NCI-H146 (cell line): ENCODE measurements around the gene CD180.

Source experiments
- DNase-seq: peaks from one replicate; lab custom pipeline; 2025; lab: John Stamatoyannopoulos, UW

The CD180 gene

DNA sequence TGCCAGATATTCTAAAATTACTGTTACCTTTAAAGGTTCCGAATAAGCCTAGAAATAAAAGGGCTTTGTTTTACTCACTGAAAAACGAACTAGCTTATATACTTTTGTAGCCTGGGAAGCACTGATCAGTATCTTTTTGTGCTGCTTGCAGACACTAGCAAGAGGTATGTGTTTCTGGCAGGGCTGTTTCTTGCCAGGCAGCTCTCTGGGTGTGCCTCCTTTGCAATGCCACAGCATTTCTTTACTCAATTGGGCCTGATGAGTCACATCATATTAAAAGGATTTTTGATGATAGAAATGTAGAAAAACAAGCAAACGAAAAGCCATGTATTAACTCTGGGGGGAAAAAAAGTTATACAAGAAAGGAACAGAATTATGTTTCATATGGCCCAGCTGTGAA lies 35.6 kb downstream of the CD180 start:
- no peak for DNase-seq

DNA sequence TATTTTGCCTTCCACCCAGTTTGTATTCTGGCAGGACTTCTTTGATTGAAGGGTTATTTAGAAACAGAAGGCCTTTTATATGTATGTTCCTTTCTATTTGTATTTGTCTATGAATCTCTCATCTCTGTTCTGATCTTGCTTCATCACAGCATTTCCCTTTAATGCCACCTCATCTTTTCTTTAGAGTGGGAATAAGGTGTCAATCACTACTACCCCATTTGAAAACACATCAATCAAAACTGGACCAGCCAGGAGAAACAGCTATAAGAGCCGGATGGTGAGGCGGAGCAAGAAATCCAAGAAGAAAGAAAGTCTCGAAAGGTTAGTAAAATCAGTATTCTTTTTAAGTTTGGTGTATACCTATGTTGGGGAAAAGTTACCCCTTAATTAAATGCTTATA lies 36.3 kb downstream of the CD180 start:
- no peak for DNase-seq

DNA sequence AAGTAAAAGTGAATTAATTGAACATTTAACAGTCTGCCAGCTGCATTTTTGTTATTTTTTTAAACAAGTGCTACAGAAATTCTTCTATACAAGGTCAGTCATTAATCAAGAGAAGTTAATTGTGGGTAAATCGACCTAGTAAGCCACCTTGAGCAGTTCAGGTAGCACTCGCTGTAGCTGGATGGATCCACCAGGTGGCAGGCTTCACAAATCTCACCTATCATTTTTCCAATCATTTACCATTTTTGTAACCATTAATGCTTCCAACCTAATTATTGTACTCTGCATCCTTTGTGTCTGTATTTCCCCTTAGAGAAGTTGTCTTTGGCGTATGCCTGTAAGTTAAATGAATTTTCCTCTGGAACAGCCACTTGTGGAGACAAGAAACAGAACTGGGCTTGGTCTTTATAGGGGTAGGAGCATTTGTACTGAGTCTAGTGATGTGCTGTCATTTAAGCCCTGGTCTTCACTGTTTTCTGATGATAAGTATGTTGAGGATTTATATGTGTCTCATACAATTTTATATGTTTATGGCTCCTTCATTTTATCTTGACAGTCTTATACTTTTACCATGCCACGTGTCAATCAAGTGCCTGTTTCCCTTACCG lies 39.5 kb downstream of the CD180 start:
- peak; percentile 5 for DNase-seq

DNA sequence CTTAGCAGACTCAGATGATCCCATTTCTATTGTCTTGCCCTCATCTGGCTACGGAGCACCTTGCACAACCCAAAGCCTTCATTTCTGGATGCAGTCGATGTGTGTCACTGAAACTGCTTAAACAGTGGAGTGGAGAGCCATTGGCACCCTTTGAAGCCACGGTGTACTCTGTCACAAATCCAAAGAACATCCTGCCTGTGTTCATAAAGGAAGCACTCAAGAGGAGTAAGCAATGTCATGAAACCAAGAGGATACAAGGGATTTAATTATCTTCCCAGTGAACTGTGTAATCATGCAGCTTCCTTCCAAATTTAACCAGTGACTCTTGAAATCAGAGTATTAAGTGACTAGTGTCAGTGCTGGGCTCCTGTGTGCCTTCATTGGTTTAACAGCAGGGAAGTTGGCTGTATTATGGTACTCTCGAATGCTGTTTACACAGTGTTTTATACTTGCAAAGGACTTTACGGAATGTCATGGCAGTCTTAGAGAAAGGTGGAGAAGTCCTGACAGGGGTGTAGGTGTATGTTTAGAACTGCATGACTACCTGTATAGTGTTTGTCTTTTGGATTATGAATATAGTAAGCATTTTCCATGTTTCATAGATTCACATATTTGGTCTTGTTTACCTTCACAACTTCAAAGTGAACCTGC lies 41.9 kb downstream of the CD180 start:
- no peak for DNase-seq

DNA sequence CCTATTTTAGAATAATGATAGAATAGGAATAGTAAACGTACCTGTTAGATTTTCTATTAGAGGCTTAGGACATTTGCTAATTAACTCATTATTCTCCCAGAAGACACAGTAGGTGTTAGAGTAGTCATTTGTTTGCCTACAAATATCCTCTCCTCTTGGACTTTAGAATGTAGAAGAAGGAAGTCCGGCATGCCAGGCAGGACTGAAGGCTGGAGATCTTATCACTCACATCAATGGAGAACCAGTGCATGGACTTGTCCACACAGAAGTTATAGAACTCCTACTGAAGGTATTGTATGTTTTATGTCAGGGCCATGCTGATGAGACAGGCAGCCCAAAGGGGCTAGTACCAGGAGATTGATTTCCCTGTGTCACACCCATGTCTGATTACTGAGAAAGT lies 43.3 kb downstream of the CD180 start:
- DNase-seq: no peak

DNA sequence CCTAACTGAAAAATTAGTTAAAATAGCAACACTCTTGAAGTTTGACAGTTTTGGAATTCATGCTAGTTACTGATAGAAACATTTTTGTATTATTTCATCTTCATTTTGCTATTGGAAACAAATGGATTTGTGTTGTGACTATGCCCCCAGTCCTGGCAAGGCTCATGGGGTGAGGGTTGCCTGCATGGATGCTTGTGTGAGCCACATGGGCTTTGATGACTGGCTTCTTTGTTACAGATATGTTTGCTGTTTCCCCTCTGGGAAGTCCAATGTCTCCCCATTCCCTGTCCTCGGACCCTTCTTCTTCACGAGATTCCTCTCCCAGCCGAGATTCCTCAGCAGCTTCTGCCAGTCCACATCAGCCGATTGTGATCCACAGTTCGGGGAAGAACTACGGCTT lies 44.2 kb downstream of the CD180 start:
- no peak for DNase-seq

DNA sequence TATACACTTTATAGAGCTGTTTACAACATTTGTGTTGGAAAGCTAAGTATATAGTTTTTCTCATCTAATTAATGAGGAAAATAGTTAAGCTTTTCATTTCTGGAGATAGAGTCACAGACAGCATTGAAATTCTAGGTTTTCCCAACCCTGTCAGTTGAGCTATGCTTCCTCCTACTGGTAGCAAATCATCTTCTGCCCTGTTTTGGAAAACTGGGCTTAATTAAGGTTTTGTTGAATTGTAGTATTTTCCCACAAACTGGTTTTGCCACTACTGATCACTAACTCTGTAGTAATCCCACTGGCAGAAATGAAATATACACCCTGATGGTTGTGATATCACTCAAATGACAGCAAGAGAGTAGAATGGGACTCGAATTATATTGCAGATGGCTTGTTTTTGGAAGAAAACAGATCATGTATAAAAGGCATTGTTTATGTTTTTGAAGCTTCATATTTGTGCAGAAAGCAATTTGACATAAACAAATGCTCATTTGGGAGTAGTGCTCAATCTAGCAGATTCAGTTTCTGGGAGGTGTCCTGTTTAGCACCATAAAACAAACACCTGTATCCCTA lies 46.6 kb downstream of the CD180 start:
- no peak for DNase-seq

DNA sequence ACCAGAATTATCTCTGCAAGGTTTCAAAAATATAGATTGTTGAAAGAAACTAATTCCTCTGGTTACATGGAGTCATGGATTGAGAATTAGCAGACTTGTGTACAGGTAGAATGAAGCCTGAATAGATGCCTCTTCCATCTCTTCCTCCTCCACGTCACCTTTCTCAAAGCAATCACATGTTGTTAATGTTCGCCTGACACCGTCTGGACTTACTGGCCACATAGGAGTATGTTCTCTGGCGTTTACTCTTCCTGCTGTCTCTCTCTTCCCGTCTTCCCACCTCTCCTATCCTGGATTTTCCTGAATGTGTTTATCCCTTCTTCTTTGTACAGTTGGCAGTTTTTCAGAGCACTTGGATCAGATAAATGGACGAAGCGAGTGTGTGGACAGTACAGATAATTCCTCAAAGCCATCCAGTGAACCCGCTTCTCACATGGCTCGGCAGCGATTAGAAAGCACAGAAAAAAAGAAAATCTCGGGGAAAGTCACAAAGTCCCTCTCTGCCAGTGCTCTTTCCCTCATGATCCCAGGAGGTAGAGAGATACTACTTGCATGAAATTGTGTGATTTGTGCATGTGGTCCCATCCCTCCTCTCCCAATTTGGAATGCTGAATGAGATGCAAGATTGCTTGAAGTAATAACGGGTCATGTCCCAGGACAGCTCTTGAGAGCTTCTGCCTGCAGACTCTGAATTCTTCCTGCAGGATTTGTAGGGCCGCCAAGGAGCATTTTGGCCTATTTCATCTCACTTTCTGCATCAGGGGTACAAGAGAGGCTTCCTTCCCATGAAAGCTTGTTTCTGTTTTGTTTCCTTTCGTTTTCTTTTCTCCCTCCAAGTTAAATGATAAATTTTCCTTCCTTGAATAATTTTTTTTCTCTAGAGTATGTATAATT lies 47.3 kb downstream of the CD180 start:
- no peak for DNase-seq

DNA sequence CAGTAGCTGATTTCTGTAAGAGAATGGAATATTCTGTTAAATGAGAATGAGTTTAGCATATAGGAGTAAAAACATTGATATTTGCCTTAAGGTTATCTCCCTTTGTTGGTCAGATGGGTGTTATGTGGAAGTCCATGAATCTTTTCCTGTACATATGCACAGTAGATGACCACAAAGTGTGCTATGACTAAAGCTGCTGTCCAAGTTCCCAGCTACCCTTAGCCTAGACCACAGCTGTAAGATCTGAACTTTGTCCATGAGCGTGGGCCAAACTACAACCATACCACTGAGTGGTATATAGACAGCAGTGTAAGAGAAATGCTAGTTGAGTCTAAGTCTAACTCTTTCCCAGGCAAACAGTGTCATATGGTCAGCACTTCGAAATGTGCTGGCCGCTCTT lies 48.8 kb downstream of the CD180 start:
- DNase-seq: no peak

DNA sequence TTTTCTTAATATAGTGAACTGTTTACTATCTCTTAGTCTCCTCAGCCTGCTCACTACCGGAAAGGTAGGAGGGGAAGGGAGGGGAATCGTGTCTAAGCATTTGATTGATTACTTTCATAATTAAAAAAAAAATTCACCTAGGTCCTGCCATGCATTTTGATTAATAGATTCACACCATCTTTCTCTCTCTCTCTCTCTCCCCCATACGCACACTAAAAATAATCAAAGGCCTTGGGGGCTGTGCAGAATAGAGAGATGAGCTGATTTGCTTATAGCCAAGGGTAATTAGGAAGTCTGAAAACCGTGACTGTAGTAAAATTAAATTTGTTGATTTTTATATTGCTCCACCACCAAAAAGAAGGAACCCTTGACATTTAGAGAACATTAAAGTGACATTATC lies 49.6 kb downstream of the CD180 start:
- DNase-seq: no peak

DNA sequence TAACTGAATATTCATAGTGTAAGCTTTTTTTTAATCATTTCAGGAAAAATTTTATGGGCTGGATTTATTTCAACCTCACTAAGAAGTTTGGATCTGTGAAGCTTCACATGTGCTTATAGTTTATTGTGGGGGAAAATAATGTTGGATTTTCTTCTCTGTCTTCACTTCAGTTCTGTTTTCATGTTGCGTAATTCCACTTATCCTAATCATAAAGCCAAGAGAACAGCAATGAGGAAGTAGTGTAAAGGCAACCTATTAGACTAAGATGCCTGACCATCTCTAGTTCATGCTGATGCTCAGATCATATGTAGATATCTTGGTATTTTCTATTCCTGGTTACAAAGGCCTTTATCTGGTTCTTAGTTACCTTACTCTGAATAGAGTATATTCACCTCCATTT lies 50.0 kb downstream of the CD180 start:
- no peak for DNase-seq

DNA sequence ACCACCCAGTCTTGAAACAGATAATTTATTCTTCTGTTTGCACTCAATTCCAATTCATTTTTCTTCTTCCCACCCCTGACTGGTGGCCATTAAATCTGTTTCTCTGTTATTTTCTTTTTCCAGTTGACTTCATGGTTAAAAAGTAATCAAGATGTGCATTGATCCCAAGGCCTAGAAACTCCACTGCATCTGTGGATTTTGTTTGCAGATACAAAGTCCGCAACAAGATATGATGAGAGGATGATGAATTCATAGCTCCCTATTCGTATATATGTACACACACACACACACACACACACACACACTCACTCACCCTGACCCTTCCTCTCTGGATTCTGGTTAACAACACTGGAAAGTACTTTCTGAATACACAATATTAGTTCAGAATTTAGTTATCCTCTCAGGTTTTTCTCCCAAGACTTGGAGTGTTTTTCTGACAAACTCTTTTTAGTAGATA lies 52.4 kb downstream of the CD180 start:
- DNase-seq: no peak

DNA sequence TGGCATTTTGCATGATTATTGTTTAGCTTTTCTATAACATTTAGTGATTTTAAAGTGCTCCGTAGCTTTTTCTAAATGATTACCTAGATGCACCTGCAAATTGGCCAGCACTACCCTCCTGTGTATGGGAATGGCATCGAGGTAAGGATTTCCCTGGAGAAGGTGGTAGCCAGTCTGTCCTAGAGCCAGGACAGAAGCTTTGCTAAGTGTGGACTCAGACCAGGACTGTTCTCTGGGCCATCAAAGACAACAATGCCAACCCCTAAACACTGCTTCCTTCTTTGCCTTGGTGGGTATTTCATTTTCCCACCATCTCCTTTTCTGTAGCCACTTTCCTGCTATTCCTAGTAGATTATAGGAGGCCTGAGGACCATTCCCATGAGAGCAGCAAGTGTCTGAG lies 53.0 kb downstream of the CD180 start:
- DNase-seq: no peak

DNA sequence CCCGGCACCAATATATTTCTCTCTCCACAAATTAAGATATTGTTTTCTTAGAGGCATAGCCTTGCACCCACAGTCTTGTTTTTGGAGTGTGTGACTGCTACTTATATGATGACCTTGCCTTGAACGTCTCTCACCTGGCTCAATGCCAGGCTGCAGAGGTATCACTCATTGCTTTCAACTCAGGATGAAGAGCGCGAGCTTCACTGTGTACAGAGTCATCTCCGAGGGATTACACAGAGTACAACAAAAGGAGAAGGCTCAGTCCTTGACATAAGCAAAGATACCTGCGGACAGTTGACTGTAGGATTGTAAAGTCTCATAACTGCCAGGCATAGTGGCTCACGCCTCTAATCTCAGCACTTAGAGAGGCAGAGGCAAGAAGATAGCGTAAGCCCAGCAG lies 53.8 kb downstream of the CD180 start:
- DNase-seq: peak; percentile 14

DNA sequence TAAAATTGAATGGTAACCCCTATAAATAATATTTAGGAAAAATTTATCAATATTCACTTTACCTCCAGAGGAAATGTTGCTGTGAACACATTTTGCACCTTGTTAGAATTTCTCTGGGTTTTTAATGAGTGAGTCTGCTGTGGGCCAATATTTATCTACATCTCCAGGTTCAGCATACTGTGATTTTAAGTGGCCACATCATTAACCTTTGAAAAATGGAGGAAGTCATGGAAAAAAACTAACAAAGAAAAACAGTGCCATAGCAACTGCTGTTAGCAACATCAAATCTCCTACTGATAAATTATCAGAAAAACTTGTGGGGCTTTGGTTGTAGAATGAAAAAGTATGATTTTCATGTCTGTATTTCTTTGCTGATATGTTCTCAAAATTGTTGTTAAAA lies 55.0 kb downstream of the CD180 start:
- peak; percentile 42 for DNase-seq

DNA sequence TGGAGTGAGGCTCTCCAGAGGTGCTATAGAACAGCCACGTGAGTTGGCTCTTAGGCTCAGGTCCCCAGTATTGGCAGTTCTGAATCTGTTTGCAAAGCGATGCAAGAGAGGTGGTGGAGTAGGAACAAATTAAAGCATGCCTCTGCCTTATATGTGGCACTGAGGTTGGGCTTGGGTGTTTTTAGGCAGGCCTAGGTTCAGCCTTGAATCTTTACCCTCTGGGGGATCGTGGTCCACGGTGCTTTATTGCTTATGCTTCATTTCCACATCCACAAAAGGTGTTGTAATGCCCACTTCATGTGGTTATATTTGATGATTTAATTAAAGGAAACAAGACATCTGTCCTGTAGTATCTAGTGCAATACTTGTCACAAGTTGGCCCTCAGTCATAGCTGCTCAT lies 56.2 kb downstream of the CD180 start:
- DNase-seq: no peak

DNA sequence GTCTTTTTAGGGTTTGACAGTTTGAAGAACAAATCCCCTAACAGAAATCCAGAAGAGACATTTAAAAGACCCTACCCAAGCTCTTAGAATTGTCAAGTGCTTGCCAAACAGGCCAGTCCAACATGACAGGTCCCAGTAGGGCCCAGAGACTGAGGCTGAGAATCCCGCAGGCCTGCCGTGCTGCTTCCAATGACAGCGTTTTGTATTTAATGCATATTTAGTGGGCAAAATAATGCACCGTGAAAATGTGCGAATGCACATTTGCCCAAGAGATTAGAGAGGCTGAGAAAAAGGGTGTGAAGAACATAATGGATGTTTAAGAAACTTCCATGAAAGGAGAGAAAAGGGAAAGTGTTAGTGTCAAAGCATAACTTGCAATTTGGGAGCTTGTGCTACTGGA lies 57.6 kb downstream of the CD180 start:
- DNase-seq: no peak

DNA sequence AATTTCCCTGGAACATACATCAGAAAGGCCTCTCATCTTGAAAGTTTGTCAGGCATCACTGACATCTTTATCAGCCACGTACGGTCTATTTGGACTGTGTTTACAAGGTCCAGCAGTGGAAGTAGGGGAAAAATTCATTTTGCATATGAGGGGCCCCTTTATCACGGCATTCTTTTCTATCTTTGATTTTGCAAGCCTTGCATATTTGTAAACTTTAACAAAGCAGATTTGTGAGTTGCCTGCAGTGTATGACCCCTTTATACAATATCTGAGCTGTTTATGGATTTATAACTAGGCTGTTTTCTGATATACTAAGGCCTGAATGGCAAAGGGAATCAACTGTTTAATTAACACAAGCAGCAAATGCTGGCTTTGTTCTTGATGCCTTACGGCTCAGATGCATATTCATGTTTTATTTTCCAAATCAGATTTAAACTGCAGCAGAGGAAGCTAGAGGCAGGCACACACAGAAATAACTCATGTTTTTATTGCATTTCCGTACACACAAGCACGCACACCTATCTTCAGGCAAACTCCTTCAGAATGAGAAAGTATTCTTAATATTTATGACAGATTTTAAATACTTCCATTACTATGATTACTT lies 61.1 kb downstream of the CD180 start:
- DNase-seq: no peak

DNA sequence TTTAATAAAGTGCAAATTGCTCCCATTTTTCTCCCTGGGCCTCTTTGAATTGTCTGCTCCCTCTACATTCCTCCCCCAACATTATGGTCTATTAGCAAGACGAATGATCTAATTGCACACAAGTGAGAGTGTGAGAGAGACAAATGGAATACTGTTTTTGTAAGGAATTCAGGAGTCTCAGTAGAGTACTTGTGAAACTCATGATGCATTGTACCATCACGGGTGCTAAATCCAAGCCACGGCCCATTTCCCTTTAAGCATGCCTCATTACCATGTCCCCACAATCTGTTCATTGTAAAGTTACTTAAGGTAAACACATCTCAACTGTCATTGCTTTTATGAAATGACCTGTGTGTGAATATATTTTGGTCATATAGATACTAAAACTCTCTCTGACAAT lies 62.8 kb downstream of the CD180 start:
- DNase-seq: no peak

DNA sequence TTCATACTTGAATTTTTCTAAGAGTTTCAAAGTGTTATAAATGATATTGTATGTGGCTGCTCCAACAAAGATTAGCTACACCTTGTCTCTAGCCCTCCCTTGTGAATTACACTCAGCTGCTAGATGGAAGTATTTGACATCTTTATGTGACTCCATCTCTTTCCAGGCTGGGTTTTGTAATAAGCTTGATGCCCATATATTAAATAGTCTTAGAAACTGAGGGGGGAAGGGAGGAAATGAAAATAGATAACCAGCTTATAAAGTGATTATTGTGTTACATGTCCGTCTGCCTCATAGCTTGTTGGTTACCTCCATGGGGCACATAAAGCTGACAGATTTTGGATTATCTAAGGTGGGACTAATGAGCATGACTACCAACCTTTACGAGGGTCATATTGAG lies 63.4 kb downstream of the CD180 start:
- no peak for DNase-seq

DNA sequence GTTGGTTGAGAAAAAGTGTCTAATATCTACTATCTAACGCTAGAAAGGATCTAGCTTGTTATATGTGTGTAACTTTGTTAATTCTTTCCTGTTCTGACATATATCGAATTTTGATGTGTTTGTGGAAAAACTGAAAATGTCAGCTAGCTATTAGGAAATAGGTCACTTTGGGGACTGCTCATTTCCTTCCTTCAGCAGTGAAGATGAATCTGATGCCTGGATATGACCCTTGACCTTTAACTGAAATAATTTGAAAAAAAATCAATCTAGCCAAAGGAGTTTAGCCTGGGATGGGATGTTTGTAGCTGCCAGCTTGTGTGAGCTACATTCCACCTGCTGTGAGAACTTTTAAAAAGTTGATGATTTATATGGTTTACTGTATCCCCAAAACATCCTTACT lies 66.8 kb downstream of the CD180 start:
- DNase-seq: no peak
